Fibroblast of pulmonary artery (primary cell): Measurements from ENCODE around the gene LINC01488.

Experiments used
- DNase-seq: peaks from one replicate; pipeline ENCODE4 v3.0.0-alpha.2; 2010; ENCODE audit warnings: low read depth
- H3K4me3 ChIP-seq: replicated peaks from 2 replicates; pipeline ENCODE4 v1.5.1; 2011; ENCODE audit warnings: low read depth, mild to moderate bottlenecking, control low read depth, low read length, moderate library complexity
- CTCF ChIP-seq: IDR thresholded peaks from 2 replicates; pipeline ENCODE4 v1.5.1; 2011; ENCODE audit warnings: mild to moderate bottlenecking, control low read depth, low read length, inconsistent platforms; ENCODE audit errors: missing control alignments

LINC01488 gene

GRCh38 chr11:69511358-69512055, 30.0 kb downstream of the LINC01488 start:
- H3K4me3 ChIP-seq, result no peak overlapping the region
- no peak for TF ChIP-seq CTCF
- peak; percentile 50 for DNase-seq

- H3K4me3 ChIP-seq, result no peak overlapping the region
- no peak for TF ChIP-seq CTCF
- DNase-seq, result no peak
Measured at GRCh38 chr11:69512136-69512535, 30.7 kb downstream of the LINC01488 start.

- no peak for DNase-seq
- no peak for TF ChIP-seq CTCF
- no peak overlapping the region for H3K4me3 ChIP-seq
Measured at GRCh38 chr11:69512790-69513189, 31.3 kb downstream of the LINC01488 start.

- TF ChIP-seq CTCF, result no peak
- DNase-seq, result no peak
- no peak overlapping the region for H3K4me3 ChIP-seq
Measured at GRCh38 chr11:69513196-69513595, 31.7 kb downstream of the LINC01488 start.

- no peak for TF ChIP-seq CTCF
- no peak for DNase-seq
- no peak overlapping the region for H3K4me3 ChIP-seq
Measured at GRCh38 chr11:69513663-69514224, 32.3 kb downstream of the LINC01488 start.

- no peak for DNase-seq
- no peak overlapping the region for H3K4me3 ChIP-seq
- no peak for TF ChIP-seq CTCF
Measured at GRCh38 chr11:69514771-69515170, 33.3 kb downstream of the LINC01488 start.
